Spinal cord (tissue), 10 donors: ENCODE data around the gene MMP19. TPM values are rescaled to one million over a fixed set of nuclear protein-coding genes. Genes with fewer than 3 reads are reported as not detected.

ENCODE experiments used
- DNase-seq, 6 donors: peaks; one replicate each; pipeline versions ENCODE4 v3.0.0 to v3.0.0-alpha.2; 2013 to 2015; ENCODE audit warnings: low spot score in 6 of 6, low read depth in 4 of 6
- H3K27ac ChIP-seq: one replicate; pipeline ENCODE4 v1.5.1; 2013; ENCODE audit warnings: low read depth, low read length, control low read depth
- H3K27me3 ChIP-seq: one replicate; pipeline ENCODE4 v1.6.1; 2013; ENCODE audit warnings: low read length; ENCODE audit not compliant: control insufficient read depth, insufficient read depth
- H3K36me3 ChIP-seq: one replicate; pipeline ENCODE4 v1.6.1; 2013; ENCODE audit warnings: low read length; ENCODE audit not compliant: control insufficient read depth, insufficient read depth
- H3K4me1 ChIP-seq: one replicate; pipeline ENCODE4 v1.6.1; 2013; ENCODE audit warnings: low read length; ENCODE audit not compliant: control insufficient read depth, insufficient read depth
- H3K4me3 ChIP-seq: one replicate; pipeline ENCODE4 v1.5.1; 2013; ENCODE audit warnings: low read depth, low read length, control low read depth
- H3K9me3 ChIP-seq: one replicate; pipeline ENCODE4 v1.6.1; 2013; ENCODE audit warnings: low read length; ENCODE audit not compliant: control insufficient read depth, insufficient read depth
- WGBS: methylation state at CpG from one replicate; pipeline ENCODE4 v1.1.5; 2013; ENCODE audit warnings: missing lambda C conversion rate; ENCODE audit not compliant: insufficient coverage; 5-methylcytosine and 5-hydroxymethylcytosine counted together
- polyA plus RNA-seq, 2 donors: library from polyadenylated mRNA; unstranded; fragments of 120-200 nt; gene quantifications; one replicate each; pipeline ENCODE4 v1.2.1, GENCODE V29; 2013; ENCODE audit not compliant: insufficient read length in 2 of 2
- total RNA-seq, 2 donors: library from RNA; depleted of rRNA in 1 of 2; stranded (reverse); fragments of 120-200 nt in 1 of 2; fragments of >200 nt in 1 of 2; gene quantifications; one replicate each; pipeline versions ENCODE4 v1.2.3 to v1.2.4, GENCODE V29; 2013 to 2014
- donor health status: healthy.

MMP19 gene
- total and polyA plus RNA-seq, 4 donors = 0.20 to 1.5 (median 0.64) TPM

GRCh38 chr12:55797550-55797949, 45.2 kb downstream of the MMP19 start:
- no peaks in the 10 kb centered on the region for H3K4me1 ChIP-seq
- H3K27ac ChIP-seq = no peak overlapping the region
- no peak for DNase-seq
- no peaks in the 10 kb centered on the region for H3K27me3 ChIP-seq
- H3K4me3 ChIP-seq = no peak overlapping the region
- 66% methylated on average over 3 of the region's 4 CpGs for WGBS
- H3K36me3 ChIP-seq = peaks cover 27% of the 10 kb centered on the region
- no peaks in the 10 kb centered on the region for H3K9me3 ChIP-seq

- H3K27ac ChIP-seq = no peak overlapping the region
- DNase-seq = peak in 4 of 6 donors; percentile 22 to 81 (median 54)
- H3K36me3 ChIP-seq = peaks cover 31% of the 10 kb centered on the region
- WGBS = 60% methylated on average over 1 of the region's 5 CpGs
- H3K4me1 ChIP-seq = no peaks in the 10 kb centered on the region
- H3K9me3 ChIP-seq = no peaks in the 10 kb centered on the region
- H3K27me3 ChIP-seq = no peaks in the 10 kb centered on the region
- no peak overlapping the region for H3K4me3 ChIP-seq
These were observed 45.7 kb downstream of the MMP19 start for GRCh38 chr12:55797068-55797467.

GRCh38 chr12:55795950-55796349, 46.8 kb downstream of the MMP19 start:
- H3K4me3 ChIP-seq = no peak overlapping the region
- H3K36me3 ChIP-seq = peaks cover 22% of the 10 kb centered on the region
- H3K9me3 ChIP-seq = no peaks in the 10 kb centered on the region
- no peaks in the 10 kb centered on the region for H3K27me3 ChIP-seq
- no peak for DNase-seq
- no peak overlapping the region for H3K27ac ChIP-seq
- no peaks in the 10 kb centered on the region for H3K4me1 ChIP-seq

- peaks cover 42% of the 10 kb centered on the region for H3K36me3 ChIP-seq
- DNase-seq = no peak
- WGBS = 100% methylated on average over 1 of the region's 4 CpGs
These were observed 52.8 kb downstream of the MMP19 start for GRCh38 chr12:55789893-55790292.

GRCh38 chr12:55789171-55789570, 53.6 kb downstream of the MMP19 start:
- DNase-seq = no peak
- H3K27ac ChIP-seq = no peak overlapping the region
- H3K27me3 ChIP-seq = no peaks in the 10 kb centered on the region
- H3K4me1 ChIP-seq = no peaks in the 10 kb centered on the region
- H3K36me3 ChIP-seq = peaks cover 39% of the 10 kb centered on the region
- no CpG with 5 or more reads among the region's 2 CpGs for WGBS
- H3K9me3 ChIP-seq = no peaks in the 10 kb centered on the region
- H3K4me3 ChIP-seq = no peak overlapping the region

More at GRCh38 chr12:55789893-55790292, 52.8 kb downstream of the MMP19 start:
- H3K27ac ChIP-seq = no peak overlapping the region
- no peaks in the 10 kb centered on the region for H3K27me3 ChIP-seq
- no peaks in the 10 kb centered on the region for H3K9me3 ChIP-seq
- H3K4me1 ChIP-seq = no peaks in the 10 kb centered on the region
- no peak overlapping the region for H3K4me3 ChIP-seq

GRCh38 chr12:55788546-55788945, 54.2 kb downstream of the MMP19 start:
- Histone ChIP-seq H3K36me3 (peaks cover 39% of the 10 kb centered on the region), H3K27ac (no peak overlapping the region), H3K4me3 (no peak overlapping the region), H3K9me3 (no peaks in the 10 kb centered on the region), H3K27me3 (no peaks in the 10 kb centered on the region), H3K4me1 (no peaks in the 10 kb centered on the region)
- WGBS = 96% methylated on average over 7 of the region's 7 CpGs
- DNase-seq = no peak

Other genes with a start within 250 kb of the MMP19 start
- not detected for gene OR10P1, start 206.0 kb downstream of the MMP19 start, total RNA-seq
- gene OR10P1, start 206.0 kb downstream of the MMP19 start, polyA plus RNA-seq = not detected
- 10 to 100 TPM; 34.4 to 44.2 TPM for gene ITGA7, start 135.0 kb downstream of the MMP19 start, total RNA-seq
- gene ITGA7, start 135.0 kb downstream of the MMP19 start, polyA plus RNA-seq = 100 to 1,000 TPM in 1 of 2 donors, 10 to 100 TPM in 1; 88.6 to 115 TPM
- 100 to 1,000 TPM in 1 of 2 donors, 10 to 100 TPM in 1; 45.7 to 187 TPM for gene BLOC1S1, start 126.9 kb downstream of the MMP19 start, total RNA-seq
- 100 to 1,000 TPM; 142 to 154 TPM for gene BLOC1S1, start 126.9 kb downstream of the MMP19 start, polyA plus RNA-seq
- gene RDH5, start 122.5 kb downstream of the MMP19 start, total RNA-seq = 10 to 100 TPM in 1 of 2 donors, 1 to 10 TPM in 1; 7.7 to 15.4 TPM
- gene RDH5, start 122.5 kb downstream of the MMP19 start, polyA plus RNA-seq = 10 to 100 TPM in 1 of 2 donors, 1 to 10 TPM in 1; 9.2 to 18.3 TPM
- gene CD63, start 113.9 kb downstream of the MMP19 start, total RNA-seq = 100 to 1,000 TPM; 419 to 943 TPM
- gene CD63, start 113.9 kb downstream of the MMP19 start, polyA plus RNA-seq = 100 to 1,000 TPM; 485 to 576 TPM
- gene GDF11, start 99.8 kb downstream of the MMP19 start, total RNA-seq = 10 to 100 TPM in 1 of 2 donors, 1 to 10 TPM in 1; 9.6 to 10.1 TPM
- gene GDF11, start 99.8 kb downstream of the MMP19 start, polyA plus RNA-seq = 10 to 100 TPM; 32.3 to 36.1 TPM
- 10 to 100 TPM; 52.9 to 98.1 TPM for gene SARNP, start 25.2 kb downstream of the MMP19 start, total RNA-seq
- 10 to 100 TPM; 86.5 to 95.9 TPM for gene SARNP, start 25.2 kb downstream of the MMP19 start, polyA plus RNA-seq
- gene ORMDL2, start 24.9 kb downstream of the MMP19 start, total RNA-seq = 10 to 100 TPM; 12.6 to 29.9 TPM
- gene ORMDL2, start 24.9 kb downstream of the MMP19 start, polyA plus RNA-seq = 10 to 100 TPM; 23.4 to 25.7 TPM
- 10 to 100 TPM; 27.7 to 40.1 TPM for gene DNAJC14, start 13.3 kb downstream of the MMP19 start, total RNA-seq
- gene DNAJC14, start 13.3 kb downstream of the MMP19 start, polyA plus RNA-seq = 10 to 100 TPM; 24.9 to 25.7 TPM
- 10 to 100 TPM; 17.8 to 31.5 TPM for gene PYM1, start 85.0 kb upstream of the MMP19 start, total RNA-seq
- gene PYM1, start 85.0 kb upstream of the MMP19 start, polyA plus RNA-seq = 10 to 100 TPM; 33.2 to 36.7 TPM
- gene DGKA, start 88.2 kb upstream of the MMP19 start, total RNA-seq = 10 to 100 TPM; 19.5 to 33.3 TPM
- gene DGKA, start 88.2 kb upstream of the MMP19 start, polyA plus RNA-seq = 10 to 100 TPM; 33.1 to 35.0 TPM
- gene PMEL, start 123.1 kb upstream of the MMP19 start, total RNA-seq = 1 to 10 TPM in 1 of 2 donors, under 1 TPM in 1; 0.79 to 8.8 TPM
- 1 to 10 TPM in 1 of 2 donors, under 1 TPM in 1; 0.70 to 1.5 TPM for gene PMEL, start 123.1 kb upstream of the MMP19 start, polyA plus RNA-seq
- 10 to 100 TPM; 14.5 to 54.4 TPM for gene CDK2, start 123.9 kb upstream of the MMP19 start, total RNA-seq
- gene CDK2, start 123.9 kb upstream of the MMP19 start, polyA plus RNA-seq = 10 to 100 TPM; 25.5 to 32.0 TPM
- 10 to 100 TPM; 77.5 to 93.7 TPM for gene RAB5B, start 131.1 kb upstream of the MMP19 start, total RNA-seq
- 100 to 1,000 TPM; 153 to 160 TPM for gene RAB5B, start 131.1 kb upstream of the MMP19 start, polyA plus RNA-seq
- 10 to 100 TPM; 17.7 to 46.1 TPM for gene SUOX, start 154.3 kb upstream of the MMP19 start, total RNA-seq
- gene SUOX, start 154.3 kb upstream of the MMP19 start, polyA plus RNA-seq = 10 to 100 TPM; 36.7 to 45.6 TPM
- 1 to 10 TPM; 3.4 to 5.2 TPM for gene IKZF4, start 178.1 kb upstream of the MMP19 start, total RNA-seq
- 10 to 100 TPM; 16.8 to 25.2 TPM for gene IKZF4, start 178.1 kb upstream of the MMP19 start, polyA plus RNA-seq
- 100 to 1,000 TPM in 1 of 2 donors, 10 to 100 TPM in 1; 97.6 to 270 TPM for gene RPS26, start 199.0 kb upstream of the MMP19 start, total RNA-seq
- 100 to 1,000 TPM; 118 to 209 TPM for gene RPS26, start 199.0 kb upstream of the MMP19 start, polyA plus RNA-seq
- gene ERBB3, start 237.2 kb upstream of the MMP19 start, total RNA-seq = 10 to 100 TPM; 41.1 to 73.9 TPM
- gene ERBB3, start 237.2 kb upstream of the MMP19 start, polyA plus RNA-seq = 10 to 100 TPM; 70.1 to 95.1 TPM